GM12878 (cell line): ENCODE results near the gene RALGPS1. TPM values are rescaled to one million over a fixed set of nuclear protein-coding genes. Genes with fewer than 3 reads are reported as not detected.

ENCODE experiments used
- ATAC-seq: fragments of 200-7000 bp; cut with Tn5 transposase; 3 replicates; pipeline ENCODE4 v1.9.1; 2020; ENCODE audit warnings: mild to moderate bottlenecking, moderate library complexity
- BruUV-seq: library from RNA; stranded (reverse); fragments of 400-500 nt; replicated peaks from 2 replicates; lab custom pipeline; 2021; lab: Mats Ljungman, UMichigan
- CTCF ChIA-PET: fragments of 300-600 bp; sonication (Branson Sonifier 250); formaldehyde crosslinking; extraction: SDS; loops from one replicate; lab custom pipeline; 2021; ENCODE audit warnings: inconsistent platforms; lab: Yijun Ruan, JAX
- POLR2A ChIA-PET: fragments of 350-600 bp; formaldehyde crosslinking; extraction: SDS; loops from one replicate; lab custom pipeline; 2021; ENCODE audit warnings: inconsistent platforms; lab: Charles Lee
- RAD21 ChIA-PET: fragments of 300-600 bp; sonication (Branson Sonifier 250); formaldehyde crosslinking; loops from one replicate; lab custom pipeline; 2023; ENCODE audit warnings: antibody characterized with exemption; ENCODE audit not compliant: unreplicated experiment; lab: Charles Lee
- SMC1A ChIA-PET: fragments of 300-600 bp; sonication (Branson Sonifier 250); formaldehyde crosslinking; loops from one replicate; lab custom pipeline; 2023; ENCODE audit not compliant: unreplicated experiment, uncharacterized antibody; lab: Charles Lee
- DNase-seq: peaks from one replicate; pipeline ENCODE4 v3.0.0-alpha.2; 2011; ENCODE audit warnings: low read depth, low spot score
- FAIRE-seq: peaks from 3 replicates; lab custom pipeline; 2011; peaks lifted over from hg19 to GRCh38; lab: Jason Lieb, UNC
- H2AFZ ChIP-seq: 2 replicates; pipeline ENCODE4 v1.6.0; 2011; ENCODE audit warnings: low read depth, low read length, control low read depth; ENCODE audit not compliant: control insufficient read depth
- H3K27ac ChIP-seq: 2 replicates; pipeline ENCODE4 v1.5.1; 2011; ENCODE audit warnings: control low read depth; ENCODE audit not compliant: control insufficient read depth, insufficient read depth
- H3K27me3 ChIP-seq, 2 experiments: replicated peaks in 1 of 2; 2 replicates each; pipeline versions ENCODE4 v1.6.0 to v1.6.1; 2011; ENCODE audit warnings: low read length in 1 of 2; ENCODE audit not compliant: control insufficient read depth in 2 of 2, insufficient read depth in 2 of 2
- H3K36me3 ChIP-seq, 2 experiments: 2 replicates each; pipeline ENCODE4 v1.5.1; 2011; ENCODE audit warnings: low read length in 1 of 2; ENCODE audit not compliant: control insufficient read depth in 2 of 2, insufficient read depth in 2 of 2
- H3K4me1 ChIP-seq: 2 replicates; pipeline ENCODE4 v1.6.1; 2011; ENCODE audit warnings: mild to moderate bottlenecking, low read length, moderate library complexity, mixed read lengths; ENCODE audit not compliant: control insufficient read depth, insufficient read depth
- H3K4me2 ChIP-seq: 2 replicates; pipeline ENCODE4 v1.6.0; 2011; ENCODE audit warnings: control low read depth; ENCODE audit not compliant: control insufficient read depth, insufficient read depth
- H3K4me3 ChIP-seq: fragments of 200-600 bp; sonication (generic); 2 replicates; pipeline ENCODE4 v1.5.1; 2016
- H3K79me2 ChIP-seq: 2 replicates; pipeline ENCODE4 v1.6.0; 2011; ENCODE audit warnings: low read length; ENCODE audit not compliant: control insufficient read depth, insufficient read depth
- H3K9ac ChIP-seq: 2 replicates; pipeline ENCODE4 v1.8.0; 2011; ENCODE audit warnings: low read length, control low read depth, mixed read lengths; ENCODE audit not compliant: control insufficient read depth, insufficient read depth
- H3K9me3 ChIP-seq: replicated peaks from 3 replicates; pipeline ENCODE4 v1.5.1; 2011; ENCODE audit warnings: mild to moderate bottlenecking, low read length; ENCODE audit not compliant: control insufficient read depth, insufficient read depth
- H4K20me1 ChIP-seq: 2 replicates; pipeline ENCODE4 v1.6.0; 2011; ENCODE audit not compliant: control insufficient read depth, insufficient read depth
- CTCF ChIP-seq, 3 experiments: IDR thresholded peaks in 2 of 3; conservative IDR thresholded peaks in 1 of 3; 2 replicates each; pipeline ENCODE4 v1.5.1; 2011; ENCODE audit warnings: low read depth in 3 of 3, low read length in 3 of 3, mild to moderate bottlenecking in 3 of 3, control low read depth in 2 of 3, moderate library complexity in 2 of 3, inconsistent platforms in 1 of 3, mixed read lengths in 1 of 3; ENCODE audit not compliant: control insufficient read depth in 2 of 3, insufficient read depth in 1 of 3; ENCODE audit errors: extremely low read depth in 1 of 3
- E2F8 ChIP-seq: fragments of 450-650 bp; IDR thresholded peaks from 2 replicates; pipeline ENCODE4 v1.6.1; 2018; ENCODE audit warnings: mild to moderate bottlenecking, low read depth, moderate library complexity; ENCODE audit not compliant: partially characterized antibody
- EED ChIP-seq: sonication (generic); IDR thresholded peaks from 2 replicates; pipeline ENCODE4 v1.6.1; 2016; ENCODE audit warnings: antibody characterized with exemption, low read depth
- KAT2A ChIP-seq: conservative IDR thresholded peaks from 2 replicates; pipeline ENCODE4 v1.6.1; 2011; ENCODE audit warnings: low read depth, low read length; ENCODE audit not compliant: control insufficient read depth
- KDM1A ChIP-seq: fragments of 200-600 bp; sonication (generic); IDR thresholded peaks from 2 replicates; pipeline ENCODE4 v1.6.1; 2016; ENCODE audit warnings: borderline replicate concordance
- MYB ChIP-seq: fragments of 150-350 bp; IDR thresholded peaks from 2 replicates; pipeline ENCODE4 v1.6.1; 2014; ENCODE audit warnings: mild to moderate bottlenecking, low read depth, low read length, borderline replicate concordance
- NFYB ChIP-seq: IDR thresholded peaks from 2 replicates; pipeline ENCODE4 v1.6.1; 2011; ENCODE audit warnings: low read depth, mild to moderate bottlenecking, low read length, improper control_type of control experiment, moderate library complexity; ENCODE audit not compliant: insufficient read depth
- NR2C2 ChIP-seq: IDR thresholded peaks from 2 replicates; pipeline ENCODE4 v1.6.1; 2011; ENCODE audit warnings: borderline replicate concordance, low read depth; ENCODE audit not compliant: control insufficient read depth, insufficient read length
- SIX5 ChIP-seq: IDR thresholded peaks from 2 replicates; pipeline ENCODE4 v1.6.1; 2011; ENCODE audit warnings: mild to moderate bottlenecking, low read depth, low read length, moderate library complexity; ENCODE audit not compliant: severe bottlenecking
- SRF ChIP-seq, 2 experiments: IDR thresholded peaks; 2 replicates each; pipeline ENCODE4 v1.6.1; 2011; ENCODE audit warnings: low read depth in 2 of 2, low read length in 2 of 2, mild to moderate bottlenecking in 1 of 2, moderate library complexity in 1 of 2
- STAT3 ChIP-seq: IDR thresholded peaks from 2 replicates; pipeline ENCODE4 v1.6.1; 2011; ENCODE audit warnings: low read depth, low read length, improper control_type of control experiment
- TAF1 ChIP-seq: IDR thresholded peaks from 2 replicates; pipeline ENCODE4 v1.6.1; 2011; ENCODE audit warnings: mild to moderate bottlenecking, low read depth, low read length, borderline replicate concordance
- WGBS: methylation state at CpG from one replicate; pipeline ENCODE4 v1.1.6; 2016; ENCODE audit warnings: low lambda C conversion rate; ENCODE audit not compliant: insufficient replicate concordance, insufficient coverage; ENCODE audit errors: missing lambda C conversion rate; 5-methylcytosine and 5-hydroxymethylcytosine counted together
- in situ Hi-C: fragments of 300-500 bp; cut with MboI; formaldehyde crosslinking; loops from 9 replicates; pipeline ENCODE4 v1.14.3; 2018; ENCODE audit warnings: mixed read lengths
- intact Hi-C: fragments of 100-400 bp; cut with micrococcal nuclease; formaldehyde crosslinking; loops from one replicate; pipeline ENCODE4 v1.14.2; 2022; ENCODE audit not compliant: unreplicated experiment
- polyA plus RNA-seq, 11 experiments: library from polyadenylated mRNA; depleted of rRNA in 4 of 11; unstranded in 6 of 11; stranded (reverse) in 5 of 11; fragments of >200 nt; fragmentation: Nextera tagmentation in 4 of 11; fragmentation: Illumina TruSeq in 1 of 11; extraction: Ambion mirVana in 4 of 11; extraction: Trizol in 1 of 11; gene quantifications; 1 replicate in 1 of 11; 2 replicates in 10 of 11; pipeline versions ENCODE4 v1.2.1 to v1.2.3, GENCODE V29; 2011 to 2016; ENCODE audit warnings: inconsistent platforms in 2 of 11, missing spikeins in 2 of 11, low read depth in 1 of 11
- total RNA-seq, 4 experiments: library from RNA; depleted of rRNA in 3 of 4; stranded (reverse); fragments of >200 nt in 3 of 4; fragmentation: Illumina TruSeq in 1 of 4; extraction: Trizol in 1 of 4; gene quantifications; 2 replicates each; pipeline versions ENCODE4 v1.2.1 to v1.2.3, GENCODE V29; 2013 to 2021

Gene RALGPS1
- total and polyA plus RNA-seq, 10 of the 15 experiments (the other 5 are each of a cell fraction or from before 2014, with no cell fraction given), result 0.13 to 5.6 (median 2.7) TPM

GRCh38 chr9:127181595-127182190 lies 267.1 kb downstream of the RALGPS1 start:
- Histone ChIP-seq H3K36me3 (no peaks in the 10 kb centered on the region), H3K27ac (no peak overlapping the region), H3K27me3 (no peaks in the 10 kb centered on the region), H3K4me2 (no peak overlapping the region), H3K9ac (no peak overlapping the region), H3K9me3 (no peaks in the 10 kb centered on the region), H3K4me3 (no peak overlapping the region), H2AFZ (no peak overlapping the region)
- intact Hi-C loops, result no loop called here
- ChIA-PET CTCF (interaction anchor here (0.6 to 11.2 kb wide), 4 partner anchors 14 to 195 kb away, joined by 3 to 174 read pairs (median 3); no protein-coding TSS in a partner anchor), SMC1A (interaction anchor here (0.9 to 28.2 kb wide), 5 partner anchors 16 to 182 kb away, joined by 3 to 812 read pairs (median 9); no protein-coding TSS in a partner anchor), RAD21 (interaction anchor here (3.1 to 17.4 kb wide), 2 partner anchors 13 to 17 kb away, joined by 15 to 515 read pairs; no protein-coding TSS in a partner anchor), POLR2A (interaction anchor here (1.3 to 11.1 kb wide), 4 partner anchors 9 to 177 kb away, joined by 8 to 270 read pairs (median 24); no protein-coding TSS in a partner anchor)
- FAIRE-seq, result no peak
- 90% methylated on average over 6 of the region's 6 CpGs for WGBS
- DNase-seq, result no peak
- no TSS peak for BruUV-seq
- ATAC-seq, result no peak
- in situ Hi-C loops, result no loop called here
- TF ChIP-seq SIX5, result no peak
- no peak for TF ChIP-seq E2F8
- TF ChIP-seq MYB, result no peak
- TF ChIP-seq EED, result no peak
- TF ChIP-seq SRF (IDR thresholded peaks at IDR 0.05; ENCODE audit: low read depth in 2 of 2, low read length in 2 of 2), result no peak
- no peak for TF ChIP-seq NFYB
- TF ChIP-seq TAF1, result no peak
- TF ChIP-seq CTCF (IDR thresholded peaks at IDR 0.05 in 2 of 3, conservative IDR thresholded peaks at IDR 0.05 in 1 of 3; ENCODE audit: control insufficient read depth in 2 of 3, extremely low read depth in 1 of 3, insufficient read depth in 1 of 3, low read depth in 3 of 3, low read length in 3 of 3), result no peak
- no peak for TF ChIP-seq STAT3
- TF ChIP-seq KAT2A, result no peak
- TF ChIP-seq NR2C2, result no peak
- TF ChIP-seq KDM1A, result no peak
- TF ChIP-seq, all 136 proteins: peak for 0
- peaks cover 33% of the 10 kb centered on the region for H3K4me1 ChIP-seq
- no peaks in the 10 kb centered on the region for H3K79me2 ChIP-seq
- H4K20me1 ChIP-seq, result no peaks in the 10 kb centered on the region
